Neural progenitor cell (in vitro differentiated cells): ENCODE measurements around the gene KCTD4. TPM values are rescaled to one million over a fixed set of nuclear protein-coding genes. Genes with fewer than 3 reads are reported as not detected.

Experiments
- DNase-seq: peaks from one replicate; pipeline ENCODE4 v3.0.0-alpha.2; 2016; ENCODE audit warnings: low spot score
- H2AFZ ChIP-seq: fragments of 200-600 bp; sonication (generic); replicated peaks from 2 replicates; pipeline ENCODE4 v1.6.1; 2016; ENCODE audit warnings: antibody characterized with exemption
- H3F3A ChIP-seq: fragments of 200-600 bp; sonication (generic); 2 replicates; pipeline ENCODE4 v1.6.1; 2016; ENCODE audit warnings: antibody characterized with exemption, low read depth
- H3K27ac ChIP-seq: fragments of 200-600 bp; sonication (generic); 2 replicates; pipeline ENCODE4 v1.5.1; 2016; ENCODE audit warnings: mild to moderate bottlenecking
- H3K27me3 ChIP-seq: fragments of 200-600 bp; sonication (generic); 2 replicates; pipeline ENCODE4 v1.6.1; 2016; ENCODE audit warnings: mild to moderate bottlenecking, moderate library complexity
- H3K36me3 ChIP-seq: fragments of 200-600 bp; sonication (generic); 2 replicates; pipeline ENCODE4 v1.5.1; 2016
- H3K4me1 ChIP-seq: fragments of 200-600 bp; sonication (generic); 2 replicates; pipeline ENCODE4 v1.6.1; 2016; ENCODE audit warnings: mixed run types
- H3K4me2 ChIP-seq: fragments of 200-600 bp; sonication (generic); 2 replicates; pipeline ENCODE4 v1.6.1; 2016
- H3K4me3 ChIP-seq: fragments of 200-600 bp; sonication (generic); 2 replicates; pipeline ENCODE4 v1.5.1; 2016
- H3K79me2 ChIP-seq: fragments of 200-600 bp; sonication (generic); 2 replicates; pipeline ENCODE4 v1.6.1; 2016; ENCODE audit warnings: low read depth
- H3K9ac ChIP-seq: fragments of 200-600 bp; sonication (generic); 2 replicates; pipeline ENCODE4 v1.6.1; 2016
- H3K9me3 ChIP-seq: fragments of 200-600 bp; sonication (generic); 2 replicates; pipeline ENCODE4 v1.5.1; 2016; ENCODE audit warnings: low read depth
- H4K20me1 ChIP-seq: fragments of 200-600 bp; sonication (generic); 2 replicates; pipeline ENCODE4 v1.6.1; 2016; ENCODE audit warnings: low read depth
- H3K27ac Mint-ChIP-seq: 3 replicates; pipeline ENCODE4 v1.8.0; 2021; ENCODE audit warnings: mixed read lengths
- H3K27me3 Mint-ChIP-seq: 2 replicates; pipeline ENCODE4 v1.8.0; 2022; ENCODE audit warnings: low read depth, mild to moderate bottlenecking, inconsistent platforms, moderate library complexity, mixed read lengths; ENCODE audit not compliant: insufficient read depth
- H3K36me3 Mint-ChIP-seq: 3 replicates; pipeline ENCODE4 v1.8.0; 2021; ENCODE audit warnings: mixed read lengths
- H3K4me1 Mint-ChIP-seq: 3 replicates; pipeline ENCODE4 v1.8.0; 2021; ENCODE audit warnings: mixed read lengths
- H3K4me3 Mint-ChIP-seq: 3 replicates; pipeline ENCODE4 v1.8.0; 2021; ENCODE audit warnings: mild to moderate bottlenecking, moderate library complexity, mixed read lengths
- H3K9me3 Mint-ChIP-seq: 3 replicates; pipeline ENCODE4 v1.8.0; 2020; ENCODE audit warnings: mixed read lengths
- EZH2 ChIP-seq: fragments of 200-600 bp; sonication (generic); IDR thresholded peaks from 2 replicates; pipeline ENCODE4 v1.6.1; 2017; ENCODE audit warnings: antibody characterized with exemption, mild to moderate bottlenecking, moderate library complexity
- EZH2phosphoT487 ChIP-seq: fragments of 200-600 bp; sonication (generic); IDR thresholded peaks from 2 replicates; pipeline ENCODE4 v1.6.1; 2017; ENCODE audit warnings: antibody characterized with exemption
- total RNA-seq: library from RNA; depleted of rRNA; stranded (reverse); fragments of >200 nt; gene quantifications from 2 replicates; pipeline ENCODE4 v1.2.3, GENCODE V29; 2015; ENCODE audit warnings: low replicate concordance
- TF ChIP-seq, protein P1 (sequence below): fragments of 200-600 bp; sonication (generic); IDR thresholded peaks from 2 replicates; pipeline ENCODE4 v1.5.1; 2017; ENCODE audit warnings: antibody characterized with exemption, mild to moderate bottlenecking

KCTD4 gene
- total RNA-seq, 1 donor from 2014 or later: not detected

DNA sequence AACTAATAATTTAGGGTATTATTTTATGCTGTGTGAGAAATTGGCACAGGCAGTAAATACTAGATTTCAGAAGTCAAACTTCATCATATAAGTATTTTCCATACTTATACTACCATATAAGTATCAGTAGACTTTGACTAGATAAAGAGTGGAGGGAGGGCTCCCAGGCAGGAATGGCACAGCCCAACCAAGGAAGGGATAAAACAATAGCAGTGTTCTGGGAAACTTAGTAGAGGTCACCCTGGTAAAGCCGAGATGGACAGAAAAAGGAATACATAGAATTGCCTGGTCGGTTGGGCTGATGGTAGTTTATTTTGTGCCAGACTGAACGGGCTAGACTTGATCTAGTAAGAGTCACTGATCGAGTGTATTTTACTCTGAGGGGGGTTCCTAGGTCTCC lies 19.6 kb upstream of the KCTD4 start:
- peaks cover 4% of the 10 kb centered on the region for H3K79me2 ChIP-seq
- H3F3A ChIP-seq: peaks cover 5% of the 10 kb centered on the region
- H3K9ac ChIP-seq: no peak overlapping the region
- Mint-ChIP-seq H3K27ac (no peak overlapping the region), H3K27me3 (no peaks in the 10 kb centered on the region), H3K36me3 (peaks cover 6% of the 10 kb centered on the region), H3K4me3 (no peak overlapping the region), H3K9me3 (no peaks in the 10 kb centered on the region), H3K4me1 (peaks cover 17% of the 10 kb centered on the region)
- H4K20me1 ChIP-seq: peaks cover 11% of the 10 kb centered on the region
- H3K36me3 ChIP-seq: no peaks in the 10 kb centered on the region
- H3K4me2 ChIP-seq: no peak overlapping the region
- H3K4me3 ChIP-seq: no peak overlapping the region
- peaks cover 19% of the 10 kb centered on the region for H3K4me1 ChIP-seq
- no peak for DNase-seq
- no peaks in the 10 kb centered on the region for H3K9me3 ChIP-seq
- H2AFZ ChIP-seq: no peak overlapping the region
- H3K27ac ChIP-seq: no peak overlapping the region
- TF ChIP-seq EZH2 (no peak), EZH2phosphoT487 (no peak)
- TF ChIP-seq, protein P1, sequence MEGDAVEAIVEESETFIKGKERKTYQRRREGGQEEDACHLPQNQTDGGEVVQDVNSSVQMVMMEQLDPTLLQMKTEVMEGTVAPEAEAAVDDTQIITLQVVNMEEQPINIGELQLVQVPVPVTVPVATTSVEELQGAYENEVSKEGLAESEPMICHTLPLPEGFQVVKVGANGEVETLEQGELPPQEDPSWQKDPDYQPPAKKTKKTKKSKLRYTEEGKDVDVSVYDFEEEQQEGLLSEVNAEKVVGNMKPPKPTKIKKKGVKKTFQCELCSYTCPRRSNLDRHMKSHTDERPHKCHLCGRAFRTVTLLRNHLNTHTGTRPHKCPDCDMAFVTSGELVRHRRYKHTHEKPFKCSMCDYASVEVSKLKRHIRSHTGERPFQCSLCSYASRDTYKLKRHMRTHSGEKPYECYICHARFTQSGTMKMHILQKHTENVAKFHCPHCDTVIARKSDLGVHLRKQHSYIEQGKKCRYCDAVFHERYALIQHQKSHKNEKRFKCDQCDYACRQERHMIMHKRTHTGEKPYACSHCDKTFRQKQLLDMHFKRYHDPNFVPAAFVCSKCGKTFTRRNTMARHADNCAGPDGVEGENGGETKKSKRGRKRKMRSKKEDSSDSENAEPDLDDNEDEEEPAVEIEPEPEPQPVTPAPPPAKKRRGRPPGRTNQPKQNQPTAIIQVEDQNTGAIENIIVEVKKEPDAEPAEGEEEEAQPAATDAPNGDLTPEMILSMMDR: no peak
- H3K27me3 ChIP-seq: no peaks in the 10 kb centered on the region

DNA sequence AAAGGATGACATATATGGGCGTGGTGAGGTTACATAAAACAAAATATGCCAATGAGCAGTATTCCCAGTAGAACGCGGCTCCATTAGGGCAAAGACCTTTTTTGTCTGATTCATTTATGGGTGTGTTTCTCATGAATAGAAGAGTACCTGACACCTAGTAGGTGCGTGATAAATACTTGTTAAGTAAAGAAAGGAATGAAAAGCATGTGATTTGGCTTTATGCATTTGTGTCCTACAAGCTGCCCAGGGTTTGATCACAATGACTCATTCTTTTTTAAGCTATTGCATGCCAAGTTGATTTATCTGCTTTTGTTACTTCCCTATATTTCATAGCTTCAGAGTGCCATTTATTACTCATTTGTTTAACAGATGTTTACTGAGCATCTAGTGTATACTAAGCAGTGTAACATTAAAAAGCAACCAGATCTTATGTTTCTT lies 19.1 kb upstream of the KCTD4 start:
- Histone ChIP-seq H3K4me3 (no peak overlapping the region), H4K20me1 (peaks cover 14% of the 10 kb centered on the region), H2AFZ (no peak overlapping the region), H3F3A (peaks cover 9% of the 10 kb centered on the region), H3K79me2 (peaks cover 4% of the 10 kb centered on the region), H3K9me3 (no peaks in the 10 kb centered on the region), H3K27ac (no peak overlapping the region), H3K36me3 (no peaks in the 10 kb centered on the region), H3K27me3 (no peaks in the 10 kb centered on the region), H3K4me2 (no peak overlapping the region), H3K4me1 (peaks cover 19% of the 10 kb centered on the region), H3K9ac (no peak overlapping the region)
- Mint-ChIP-seq H3K27me3 (no peaks in the 10 kb centered on the region), H3K27ac (no peak overlapping the region), H3K4me1 (peaks cover 17% of the 10 kb centered on the region), H3K9me3 (no peaks in the 10 kb centered on the region), H3K36me3 (peaks cover 6% of the 10 kb centered on the region), H3K4me3 (no peak overlapping the region)
- DNase-seq: no peak
- TF ChIP-seq, protein P1: no peak
- no peak for TF ChIP-seq EZH2
- TF ChIP-seq EZH2phosphoT487: no peak

DNA sequence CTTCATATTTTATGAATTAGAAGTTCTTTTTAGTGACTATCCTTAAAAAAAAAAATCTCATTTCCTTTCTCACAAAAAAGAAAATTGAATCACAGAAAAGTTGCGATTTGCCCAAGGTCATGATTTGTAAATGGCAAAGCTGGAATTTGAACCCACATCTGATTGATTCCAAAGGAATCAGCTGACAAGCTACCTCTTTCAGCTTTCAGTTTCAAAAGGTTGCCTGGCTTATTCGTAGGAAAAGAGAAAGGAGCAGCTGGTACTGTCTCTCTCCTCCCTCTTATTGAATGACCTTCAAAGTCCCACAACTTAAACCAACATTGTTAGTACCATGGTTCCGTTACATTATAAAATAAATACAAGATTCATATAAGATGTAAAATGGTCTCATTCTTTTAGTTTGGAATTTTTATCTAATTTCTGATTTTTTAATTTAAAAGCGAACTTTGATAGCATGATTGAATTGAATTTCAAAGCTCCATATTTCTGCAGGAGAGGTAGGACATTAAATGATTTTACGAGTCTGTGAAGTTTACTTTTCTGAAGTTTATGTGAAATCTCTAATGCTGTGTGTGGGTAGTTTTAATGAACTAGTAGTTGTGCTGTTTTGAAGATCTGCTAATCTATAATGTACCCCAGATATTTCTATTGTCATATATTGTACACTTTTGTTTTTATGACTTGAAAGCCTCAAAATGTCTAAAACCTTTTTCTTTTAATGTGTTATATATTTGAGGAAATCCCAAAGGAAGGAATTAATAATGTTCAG lies 18.5 kb upstream of the KCTD4 start:
- H3K9ac ChIP-seq: no peak overlapping the region
- Mint-ChIP-seq H3K27ac (no peak overlapping the region), H3K4me1 (peaks cover 17% of the 10 kb centered on the region)

More for the DNA sequence above, 18.5 kb upstream of the KCTD4 start:
- Histone ChIP-seq H3F3A (peaks cover 11% of the 10 kb centered on the region), H3K36me3 (no peaks in the 10 kb centered on the region), H3K79me2 (peaks cover 4% of the 10 kb centered on the region), H4K20me1 (peaks cover 14% of the 10 kb centered on the region), H3K4me3 (no peak overlapping the region), H3K27ac (no peak overlapping the region), H3K27me3 (no peaks in the 10 kb centered on the region), H2AFZ (no peak overlapping the region), H3K9me3 (no peaks in the 10 kb centered on the region), H3K4me2 (no peak overlapping the region), H3K4me1 (peaks cover 19% of the 10 kb centered on the region)
- no peak for DNase-seq
- H3K9me3 Mint-ChIP-seq: no peaks in the 10 kb centered on the region
- TF ChIP-seq EZH2 (no peak), EZH2phosphoT487 (no peak)
- TF ChIP-seq, protein P1: no peak
- H3K27me3 Mint-ChIP-seq: no peaks in the 10 kb centered on the region
- no peak overlapping the region for H3K4me3 Mint-ChIP-seq
- peaks cover 6% of the 10 kb centered on the region for H3K36me3 Mint-ChIP-seq
